HG03460 (cell line): Measurements from ENCODE around the gene LRRC28.

Source experiments
- ATAC-seq: cut with Tn5 transposase; IDR thresholded peaks from one replicate; pipeline ENCODE4 v1.9.1; 2021; ENCODE audit not compliant: unreplicated experiment

LRRC28 gene

DNA sequence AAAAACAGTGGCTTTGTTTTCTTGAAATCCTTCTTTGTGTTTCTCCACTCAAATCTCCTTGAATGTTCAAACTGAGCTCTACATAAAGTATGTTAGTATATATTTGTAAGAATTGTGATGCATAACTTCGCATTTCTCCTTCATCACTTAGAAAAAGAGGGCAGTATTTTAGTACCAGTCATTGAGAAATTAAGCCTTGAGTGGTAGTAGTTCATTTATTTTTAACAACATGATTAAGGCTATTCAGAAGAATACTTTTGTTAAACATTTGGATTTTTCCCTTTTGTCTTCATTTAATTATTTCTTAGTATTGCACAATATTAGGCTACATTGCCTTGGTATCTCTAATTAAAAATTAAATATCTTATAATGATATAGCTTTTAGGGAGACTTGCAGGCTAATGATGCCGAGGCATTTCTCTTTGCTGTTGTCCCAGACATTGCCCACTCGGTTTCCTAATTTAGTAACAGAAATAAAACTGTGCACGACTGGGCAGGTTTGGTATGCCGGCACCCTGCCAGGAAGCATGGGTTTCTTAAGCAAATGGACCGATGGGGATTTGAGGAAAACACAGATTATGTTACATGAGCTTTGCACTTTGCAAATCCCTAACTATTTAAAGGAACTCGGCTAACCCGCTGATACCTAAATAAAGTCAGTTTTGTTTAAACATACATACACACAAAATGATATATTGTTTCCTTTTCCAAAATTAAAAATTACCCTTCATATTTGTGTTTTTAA is 54.7 kb downstream of the LRRC28 start:
- ATAC-seq, result no peak

DNA sequence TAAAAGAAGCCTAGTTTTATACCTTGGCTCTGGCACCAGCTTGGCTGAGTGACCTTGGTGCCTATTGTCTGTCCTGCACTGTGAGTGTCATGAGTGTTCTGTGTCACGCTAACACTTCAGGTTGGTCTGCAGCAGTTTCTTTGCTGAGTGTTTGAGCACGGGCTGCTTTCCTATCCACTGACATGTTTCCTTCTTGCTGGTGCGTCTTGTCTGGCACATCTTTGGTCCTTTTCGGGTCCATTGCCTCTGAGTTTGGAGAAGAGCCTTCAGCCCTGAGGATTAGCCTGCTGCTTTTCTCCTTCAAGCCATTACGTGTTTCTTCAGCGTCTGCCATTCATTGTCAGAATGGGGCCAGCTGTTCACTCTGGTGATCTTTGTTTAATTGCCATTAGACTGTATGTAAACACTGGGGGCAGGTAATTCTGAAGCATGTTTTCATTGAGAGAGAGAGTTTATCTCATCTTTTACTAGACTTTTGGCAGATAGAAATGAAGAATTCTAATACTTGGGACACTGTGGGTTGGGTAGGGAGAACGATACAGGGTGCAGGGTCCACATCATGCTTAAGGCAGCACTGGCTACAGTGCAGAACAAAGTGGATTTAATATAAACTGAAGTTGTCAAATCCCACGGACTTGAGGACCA is 55.5 kb downstream of the LRRC28 start:
- no peak for ATAC-seq

DNA sequence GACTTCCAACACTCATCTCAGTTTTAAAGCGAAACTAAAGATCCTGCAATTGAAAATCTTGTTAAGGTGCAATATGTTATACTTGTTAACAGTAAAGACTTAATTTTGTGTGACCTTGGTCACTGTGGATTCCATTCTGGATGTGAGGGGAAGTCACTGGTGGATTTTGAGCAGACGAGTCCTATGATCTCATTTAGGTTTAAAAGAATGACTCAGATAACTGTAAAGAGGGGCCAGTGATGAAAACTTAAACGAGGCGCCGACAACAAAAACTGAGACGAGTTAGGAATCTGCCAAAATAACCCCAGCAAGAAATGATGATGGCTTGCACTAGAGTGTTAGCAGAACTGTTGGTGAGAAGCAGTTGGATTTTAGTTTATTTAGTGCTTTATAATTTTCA is 56.5 kb downstream of the LRRC28 start:
- ATAC-seq, result no peak

DNA sequence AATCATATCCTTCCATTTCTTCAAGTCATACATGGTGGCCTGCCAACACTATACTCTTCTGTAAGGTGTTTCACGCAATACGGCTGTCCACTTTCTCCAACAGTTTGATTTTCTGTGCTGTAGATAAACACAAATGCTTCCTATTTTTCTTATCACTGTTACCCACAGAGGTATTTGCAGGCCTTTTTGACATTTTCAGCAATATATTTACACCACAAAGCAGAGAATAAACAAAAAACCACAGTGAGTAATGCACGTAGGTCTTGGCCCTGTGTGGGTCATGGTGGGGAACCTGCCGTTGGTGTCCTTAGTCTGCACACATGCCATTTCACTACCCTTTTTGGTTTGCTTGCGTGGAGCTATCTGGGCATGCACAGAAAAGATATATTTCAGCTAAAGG is 59.5 kb downstream of the LRRC28 start:
- no peak for ATAC-seq

DNA sequence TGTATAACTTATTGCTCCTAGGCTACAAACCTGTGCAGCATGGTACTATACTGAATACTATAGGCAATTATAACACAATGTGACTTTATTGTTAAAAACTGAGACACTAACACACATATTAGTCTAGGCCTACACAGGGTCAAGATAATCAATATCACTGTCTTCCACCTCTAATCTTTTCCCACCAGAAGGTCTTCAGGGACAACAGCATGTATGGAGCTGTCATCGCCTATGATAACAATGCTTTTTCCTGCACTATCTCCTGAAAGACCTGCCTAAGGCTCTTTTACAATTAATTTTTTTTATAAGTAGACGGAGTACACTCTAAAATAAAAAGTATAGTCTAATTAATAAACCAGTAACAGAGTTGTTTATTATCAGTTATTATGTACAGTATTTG is 60.9 kb downstream of the LRRC28 start:
- ATAC-seq, result no peak

DNA sequence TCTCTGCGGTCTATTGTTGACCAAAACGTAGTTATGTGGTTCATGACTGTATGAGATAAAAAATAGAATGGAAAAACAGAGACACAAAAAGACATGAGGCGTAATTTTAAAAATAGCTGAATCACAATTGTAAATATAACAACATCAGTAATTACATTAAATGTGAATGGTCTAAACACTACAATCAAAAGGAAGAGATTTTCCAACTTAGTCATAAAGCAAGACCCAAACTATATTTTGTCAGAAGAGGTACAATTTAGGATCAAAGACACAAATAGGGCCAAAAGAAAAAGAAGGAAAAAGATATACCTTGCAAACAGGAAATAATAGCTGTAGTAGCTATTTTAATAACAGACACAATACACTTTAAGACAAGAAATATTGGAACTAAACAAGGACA is 61.5 kb downstream of the LRRC28 start:
- no peak for ATAC-seq

DNA sequence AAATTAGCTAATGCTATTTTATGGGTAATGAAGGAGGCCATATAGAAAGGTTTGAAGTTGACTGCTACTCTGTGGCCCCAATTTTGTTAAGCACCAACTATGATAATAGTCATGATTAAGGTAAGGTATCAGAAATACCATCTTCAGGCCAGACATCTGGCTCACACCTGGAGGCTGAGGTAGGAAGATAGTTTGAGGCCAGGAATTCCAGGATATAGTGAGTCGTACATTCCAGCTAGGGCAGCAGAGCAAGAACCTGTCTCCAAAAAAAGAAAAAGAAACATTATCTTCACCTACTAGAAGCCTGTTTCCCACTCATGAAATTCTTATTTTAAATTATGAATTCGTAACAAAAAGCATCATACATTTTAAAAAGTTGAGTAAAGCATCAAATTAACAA is 64.4 kb downstream of the LRRC28 start:
- ATAC-seq, result no peak

DNA sequence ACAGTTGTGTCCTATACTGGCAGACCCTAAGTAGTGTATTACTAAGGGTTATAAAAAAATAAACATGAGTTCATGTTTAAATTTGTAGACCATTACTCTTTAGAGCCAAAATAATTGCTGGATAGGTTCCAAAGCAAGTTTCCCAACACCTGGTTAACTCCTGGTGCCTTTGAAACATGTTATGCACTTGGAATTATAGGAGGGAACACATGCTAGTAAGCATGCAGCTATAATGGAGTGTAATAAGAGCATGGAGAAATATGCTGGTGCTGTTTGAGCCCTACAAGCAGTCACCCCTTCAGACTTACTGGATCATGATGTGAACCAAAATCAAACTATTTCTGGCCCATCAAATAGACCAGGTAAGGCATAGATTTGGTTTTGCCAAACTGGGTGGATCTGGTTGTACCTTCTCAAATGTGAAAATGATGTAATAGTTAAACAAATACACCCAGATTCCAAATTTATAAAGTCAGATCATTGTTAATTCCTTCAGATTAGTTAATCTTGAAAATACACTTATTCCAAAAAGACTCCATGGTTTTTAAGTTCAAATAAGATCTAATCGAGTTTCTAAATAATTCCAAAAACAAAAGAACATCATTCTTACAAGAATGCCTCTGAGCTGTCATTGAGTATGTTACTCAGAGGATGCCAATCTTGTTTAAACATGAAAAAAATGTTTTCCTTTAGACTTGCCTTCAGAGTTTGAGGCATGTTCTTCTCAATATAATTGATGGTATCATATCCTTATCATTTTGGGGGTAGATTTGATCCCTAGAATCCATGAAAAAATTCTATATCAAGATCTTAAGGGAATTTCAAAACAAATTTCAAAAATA is 69.3 kb downstream of the LRRC28 start:
- ATAC-seq, result no peak

DNA sequence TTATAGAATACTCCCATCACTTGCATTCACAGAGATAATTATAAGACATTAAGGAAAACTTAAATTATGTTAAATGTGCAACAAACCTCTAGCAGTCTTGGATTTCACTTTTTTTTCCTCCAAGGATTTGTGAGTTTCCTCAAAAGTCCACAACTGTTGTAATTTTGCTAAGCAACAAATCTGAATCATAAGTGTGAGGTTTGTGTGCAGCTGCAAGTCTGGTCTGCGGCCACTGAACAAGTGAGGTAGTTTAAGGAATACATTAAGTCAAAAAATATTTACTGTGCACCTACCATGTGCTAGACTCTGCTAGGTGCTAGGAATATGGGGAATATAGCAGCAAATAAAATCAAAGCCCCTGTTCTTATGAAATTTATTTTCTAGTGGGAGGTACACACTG is 70.2 kb downstream of the LRRC28 start:
- ATAC-seq, result no peak

DNA sequence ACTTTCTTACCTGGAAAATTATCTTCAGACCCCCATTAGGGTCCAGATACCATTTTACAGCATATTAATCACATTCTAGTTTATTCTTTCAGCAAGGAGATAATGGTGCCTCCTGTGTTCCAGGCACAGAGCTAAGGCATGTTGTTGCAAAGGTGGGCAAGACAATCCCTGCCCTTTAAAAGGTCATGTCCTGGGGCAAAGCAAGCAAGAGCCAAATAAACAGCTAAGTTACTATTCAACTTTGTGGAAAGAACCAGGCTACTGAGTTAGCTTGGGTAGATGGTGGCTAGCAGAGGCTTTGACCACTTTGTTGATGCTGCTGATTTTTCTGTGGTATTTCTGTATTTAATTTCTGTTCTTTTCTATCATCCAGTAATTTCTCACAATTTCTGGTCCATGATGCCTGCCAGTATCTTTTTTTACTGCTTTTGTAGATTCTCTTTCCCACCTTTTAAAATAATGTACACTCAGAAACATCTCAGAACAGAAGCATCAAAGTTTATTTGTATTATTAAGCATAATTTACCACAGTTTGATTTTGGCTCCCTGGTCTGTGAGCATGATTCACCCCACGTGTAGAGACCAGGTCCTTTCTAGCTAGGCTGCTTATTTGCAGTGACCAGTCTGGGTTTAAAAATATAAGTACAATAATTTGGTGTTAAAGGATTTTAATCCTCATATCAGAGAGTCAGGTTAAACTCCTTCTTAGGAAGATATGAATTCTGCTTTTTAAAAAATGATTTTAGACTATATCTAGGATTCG is 71.5 kb downstream of the LRRC28 start:
- ATAC-seq, result no peak

DNA sequence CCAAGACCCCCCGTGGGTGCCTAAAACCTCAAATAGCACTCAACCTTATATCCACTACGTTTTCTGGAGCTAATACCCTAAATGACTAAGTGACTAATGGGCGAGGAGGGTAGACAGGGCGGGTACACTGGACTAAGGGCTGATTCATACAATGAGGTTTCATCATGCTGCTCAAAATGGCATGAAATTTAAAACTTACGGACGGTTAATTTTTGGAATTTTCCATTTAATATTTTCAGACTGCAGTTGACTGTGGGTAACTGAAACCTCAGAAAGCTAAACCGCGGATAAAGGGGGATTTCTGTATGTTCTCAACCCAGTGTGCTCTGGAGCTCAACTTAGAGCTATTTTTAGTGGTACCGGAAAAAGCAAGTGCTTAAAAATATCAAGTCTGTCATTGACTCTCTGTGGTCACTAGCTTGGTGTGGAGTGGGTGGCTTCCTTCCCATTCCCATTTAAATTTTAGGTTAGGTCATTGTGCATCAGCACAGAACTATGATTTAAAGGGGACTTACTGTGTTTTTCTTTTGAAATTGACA is 72.9 kb downstream of the LRRC28 start:
- ATAC-seq, result peak; percentile 63

DNA sequence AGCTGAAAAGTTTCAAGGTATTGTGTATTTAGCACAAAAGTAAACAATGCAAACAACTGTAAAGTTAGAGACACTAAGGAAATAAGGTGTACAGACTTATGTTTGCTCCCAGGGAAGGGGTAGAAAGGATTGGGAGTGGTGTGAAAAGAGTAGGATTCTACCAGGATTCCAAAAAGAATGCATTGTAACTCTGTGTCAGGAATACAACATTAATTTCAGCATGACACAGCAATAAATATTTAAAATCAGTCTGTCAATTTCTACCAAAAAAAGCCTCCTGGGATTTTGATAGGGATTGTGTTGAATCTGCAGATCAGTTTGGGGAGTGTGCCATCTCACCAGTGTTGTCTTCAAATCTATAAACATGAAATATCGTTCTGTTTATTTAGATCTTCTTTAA is 73.4 kb downstream of the LRRC28 start:
- ATAC-seq, result no peak

DNA sequence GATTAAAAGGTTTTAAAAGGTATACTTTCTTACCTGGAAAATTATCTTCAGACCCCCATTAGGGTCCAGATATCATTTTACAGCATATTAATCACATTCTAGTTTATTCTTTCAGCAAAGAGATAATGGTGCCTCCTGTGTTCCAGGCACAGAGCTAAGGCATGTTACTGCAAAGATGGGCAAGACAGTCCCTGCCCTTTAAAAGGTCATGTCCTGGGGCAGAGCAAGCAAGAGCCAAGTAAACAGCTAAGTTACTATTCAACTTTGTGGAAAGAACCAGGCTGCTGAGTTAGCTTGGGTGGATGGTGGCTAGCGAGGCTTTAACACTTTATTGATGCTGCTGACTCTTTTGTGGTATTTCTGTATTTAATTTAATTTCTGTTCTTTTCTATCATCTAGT is 75.0 kb downstream of the LRRC28 start:
- no peak for ATAC-seq

DNA sequence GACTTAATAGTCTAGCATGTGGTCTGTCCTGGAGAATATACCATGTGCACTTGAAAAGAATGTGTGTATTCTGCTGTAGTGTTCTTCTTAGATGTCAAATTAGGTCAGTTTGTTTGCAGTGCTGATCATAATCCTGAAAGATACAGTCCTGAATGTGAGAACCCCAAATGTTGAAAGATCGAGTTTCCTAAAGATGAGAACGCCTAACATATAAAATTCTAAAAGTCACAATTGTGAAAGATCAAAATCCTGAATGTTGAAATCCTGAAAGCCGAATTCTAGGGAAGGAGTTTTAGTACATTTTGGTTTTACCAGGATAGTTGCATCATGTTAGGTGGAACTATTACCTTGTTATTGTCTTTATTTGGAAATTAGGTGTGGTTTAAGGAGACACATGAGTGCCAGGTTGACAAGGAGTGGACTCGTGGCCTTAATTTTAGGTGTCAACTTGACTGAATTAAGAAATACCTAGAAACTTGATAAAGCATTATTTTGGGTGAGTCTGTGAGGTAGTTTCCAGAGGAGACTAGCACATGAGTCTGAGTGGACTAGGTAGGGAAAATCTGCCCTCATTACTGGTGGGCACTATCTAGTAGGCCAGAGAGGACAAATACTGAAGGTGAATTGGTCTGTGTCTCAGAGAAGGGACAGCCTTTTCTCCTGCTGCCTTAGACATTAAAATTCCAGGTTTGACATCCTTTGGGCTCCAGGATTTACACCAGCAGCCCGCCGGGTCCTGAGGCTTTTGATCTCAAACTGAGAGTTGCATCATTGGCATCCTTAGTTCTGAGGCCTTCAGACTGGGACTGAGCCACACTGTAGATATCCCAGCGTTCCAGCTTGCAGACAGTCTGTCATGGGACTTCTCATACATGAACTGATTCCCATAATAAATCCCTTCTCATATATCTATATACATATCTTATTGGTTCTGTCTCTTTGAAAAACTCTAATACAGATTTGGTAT is 77.1 kb downstream of the LRRC28 start:
- ATAC-seq, result no peak

DNA sequence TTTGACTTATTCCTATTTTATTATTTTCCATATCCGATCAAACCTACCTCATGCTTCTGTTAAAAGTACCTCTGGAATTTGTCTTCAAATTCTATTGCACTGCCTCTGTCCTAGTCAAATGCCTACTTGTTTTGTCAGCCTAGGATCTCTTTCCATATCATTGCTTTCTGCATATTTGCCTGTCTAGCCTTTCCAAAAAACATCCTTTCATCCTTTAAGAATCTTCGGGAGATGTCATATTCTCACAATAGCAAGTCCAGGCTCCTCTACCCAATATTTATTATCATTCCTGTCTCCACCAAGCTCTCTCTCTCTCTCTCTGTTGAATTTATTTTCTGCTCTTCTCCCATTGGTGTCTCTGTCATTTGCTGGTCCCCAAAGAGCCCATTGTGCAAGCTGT is 80.1 kb downstream of the LRRC28 start:
- no peak for ATAC-seq

DNA sequence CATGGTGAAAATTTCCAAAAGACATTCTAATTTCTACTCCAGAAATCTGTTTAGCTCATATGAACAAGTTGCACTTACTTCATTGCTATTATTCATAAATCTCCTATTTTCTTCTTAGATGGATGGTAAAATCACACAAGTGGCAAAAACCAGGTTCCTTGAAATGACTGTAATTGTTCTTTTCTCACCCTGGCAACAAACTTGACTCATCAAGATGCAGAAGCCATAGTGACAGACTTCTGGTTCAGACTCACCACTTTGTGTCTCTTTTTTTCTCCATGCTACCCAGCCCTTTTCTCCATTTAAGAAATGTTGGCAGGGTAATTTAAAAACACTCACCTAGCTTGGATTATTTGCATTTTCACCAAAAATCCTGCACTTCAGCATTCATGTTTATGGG is 82.1 kb downstream of the LRRC28 start:
- ATAC-seq, result no peak

DNA sequence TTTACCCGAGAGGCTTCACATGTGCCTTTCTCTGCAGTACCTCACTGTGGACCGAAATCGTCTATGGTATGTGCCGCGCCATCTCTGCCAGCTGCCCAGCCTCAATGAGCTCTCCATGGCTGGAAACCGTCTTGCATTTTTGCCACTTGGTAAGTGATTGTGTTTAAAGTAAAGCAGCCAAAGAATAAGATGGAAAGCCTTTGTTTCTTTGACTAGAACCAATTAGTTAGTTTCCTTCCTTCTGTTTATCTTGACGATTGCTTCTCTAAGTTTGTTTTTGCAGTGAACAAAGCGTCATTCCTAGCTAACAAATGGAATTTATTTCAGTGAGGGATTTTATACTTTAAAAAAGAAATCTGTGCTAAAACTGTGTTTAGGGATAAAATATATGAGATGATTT is 82.7 kb downstream of the LRRC28 start:
- no peak for ATAC-seq

DNA sequence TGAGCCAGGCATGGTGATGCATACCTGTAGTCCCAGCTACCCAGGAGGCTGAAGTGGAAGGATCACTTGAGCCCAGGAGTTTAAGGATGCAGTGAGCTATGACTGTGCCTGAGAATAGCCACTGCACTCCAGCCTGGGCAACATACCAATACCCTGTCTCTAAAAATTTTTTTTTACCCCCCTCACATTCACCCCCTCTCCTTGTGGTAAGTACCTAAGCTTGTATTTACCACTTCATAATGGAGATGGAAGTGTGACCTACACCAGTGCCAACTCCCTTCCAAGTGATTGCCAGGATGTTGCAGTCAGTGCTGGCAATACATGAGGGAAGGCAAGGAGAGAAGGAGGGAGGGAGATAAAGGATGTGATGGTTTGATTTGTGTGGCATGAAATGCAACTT is 84.2 kb downstream of the LRRC28 start:
- ATAC-seq, result no peak

DNA sequence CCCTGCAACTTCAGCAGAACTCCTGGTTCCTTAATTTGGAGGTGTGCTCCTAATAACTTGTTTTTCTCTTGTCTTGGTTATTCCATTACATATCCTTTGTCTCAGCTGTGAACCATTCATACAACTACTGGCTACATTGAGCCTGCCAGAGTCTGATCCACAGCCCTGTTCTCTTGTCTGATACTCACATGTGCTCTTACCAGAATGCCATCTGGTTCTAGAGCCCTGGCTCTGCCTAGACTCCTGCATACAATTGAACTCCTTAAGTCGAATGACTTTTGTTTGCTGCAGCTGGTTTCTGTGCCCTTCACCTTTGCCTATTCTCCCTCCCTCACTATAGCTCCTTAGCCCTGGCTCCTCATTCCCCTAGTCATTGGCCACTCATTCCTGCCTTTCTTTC is 85.5 kb downstream of the LRRC28 start:
- no peak for ATAC-seq

DNA sequence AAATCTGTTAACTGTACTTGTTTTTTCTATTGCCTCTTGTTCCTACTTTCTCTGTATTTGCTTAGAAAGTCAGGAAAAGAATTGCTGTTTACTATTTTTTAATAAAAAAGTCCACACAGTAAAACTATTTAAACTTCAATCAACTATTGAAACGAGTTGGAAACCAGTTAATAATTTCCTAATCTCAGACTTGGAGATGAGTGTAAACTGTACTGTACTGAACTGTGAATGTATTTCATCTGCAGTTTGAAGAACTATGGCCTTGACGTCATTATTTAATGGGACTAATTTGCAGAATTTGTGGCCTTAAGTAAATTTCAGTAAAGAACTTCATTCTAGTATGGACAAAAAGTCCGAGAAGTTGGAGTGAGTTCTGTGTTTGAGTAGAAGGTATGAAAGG is 89.1 kb downstream of the LRRC28 start:
- ATAC-seq, result no peak
